ENCODE results near the gene COTL1. TPM values are rescaled to one million over a fixed set of nuclear protein-coding genes. Genes with fewer than 3 reads are reported as not detected.

The COTL1 gene
- total and polyA plus RNA-seq, 9 of the 15 experiments (the other 6 are each of a cell fraction or from before 2014, with no cell fraction given) = 27.7 to 185 (median 72.5) TPM

DNA sequence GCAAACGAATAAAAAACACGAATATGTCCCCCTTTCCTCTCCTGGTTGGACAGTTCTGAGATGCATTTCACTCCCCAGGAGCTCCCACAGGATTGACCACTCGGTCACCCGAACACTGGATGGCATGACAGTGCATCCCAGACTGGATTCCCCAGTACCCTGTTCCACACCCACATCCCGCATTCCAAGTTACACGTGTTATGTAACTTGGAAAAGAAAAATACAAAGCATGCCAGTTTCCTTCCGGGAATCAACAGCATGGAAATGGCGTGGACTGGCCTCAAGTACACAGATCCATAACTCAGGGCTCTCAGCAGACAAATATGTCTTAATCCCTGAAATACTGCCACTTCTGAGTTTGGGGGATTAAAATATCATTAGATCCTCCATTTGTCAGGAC is 17.8 kb upstream of the COTL1 start:
- H3K27me3 ChIP-seq (ENCODE audit: control insufficient read depth in 2 of 2, insufficient read depth in 2 of 2, low read length in 2 of 2) = peaks cover 4 to 6% of the 10 kb centered on the region in 2 experiments; a peak in 2 of 5 replicates
- CTCF ChIA-PET (ENCODE audit: low intra/inter-chr PET ratio) = interaction anchor here (1.1 kb wide), 1 partner anchor 13 kb away, joined by 4 read pairs; no protein-coding TSS in a partner anchor
- WGBS (ENCODE audit: insufficient coverage, low coverage, missing lambda C conversion rate) = 46% methylated on average over 8 of the region's 8 CpGs
- H4K20me1 ChIP-seq (replicated peaks; ENCODE audit: control insufficient read depth, insufficient read depth, low read length) = no peaks in the 10 kb centered on the region
- no peaks in the 10 kb centered on the region for H3K9me3 ChIP-seq (replicated peaks; ENCODE audit: control insufficient read depth, insufficient read depth, low read depth, low read length)
- no peak overlapping the region for H3K9ac ChIP-seq (ENCODE audit: insufficient read depth in 1 of 2, low read depth in 2 of 2, low read length in 2 of 2)
- no peaks in the 10 kb centered on the region for H3K9me1 ChIP-seq (ENCODE audit: control insufficient read depth, insufficient read depth, low read length)
- peaks cover 0 to 8% of the 10 kb centered on the region in 2 experiments; a peak in 2 of 5 replicates for H3K4me1 ChIP-seq (replicated peaks in 1 of 2; ENCODE audit: control insufficient read depth in 2 of 2, insufficient read depth in 2 of 2, low read length in 2 of 2)
- in situ Hi-C loops (cut with MboI) = no loop called here
- no peak overlapping the region for H3K4me2 ChIP-seq (ENCODE audit: insufficient read depth, low read length)
- TF ChIP-seq PURB (CRISPR knock-in tag; IDR thresholded peaks at IDR 0.05; ENCODE audit: low read depth) = no peak
- TF ChIP-seq RNF2 (IDR thresholded peaks at IDR 0.05) = no peak
- ATAC-seq (no peak), FAIRE-seq (no peak), DNase-seq (ENCODE audit: extremely low read depth in 1 of 4, low spot score in 3 of 4) (no peak)
- H3K4me3 ChIP-seq = no peak overlapping the region
- no peak overlapping the region for H3K27ac ChIP-seq (ENCODE audit: extremely low read depth, low read depth, low read length)
- POLR2A ChIA-PET = no interaction called here
- no peaks in the 10 kb centered on the region for H3K79me2 ChIP-seq (ENCODE audit: control insufficient read depth, insufficient read depth, low read length)
- no TSS peak for BruUV-seq (replicated peaks)
- H2AFZ ChIP-seq (ENCODE audit: low read depth, low read length) = no peak overlapping the region
- intact Hi-C loops (cut with micrococcal nuclease) = no loop called here
- no peaks in the 10 kb centered on the region for H3K36me3 ChIP-seq (ENCODE audit: control insufficient read depth, insufficient read depth, low read length)

DNA sequence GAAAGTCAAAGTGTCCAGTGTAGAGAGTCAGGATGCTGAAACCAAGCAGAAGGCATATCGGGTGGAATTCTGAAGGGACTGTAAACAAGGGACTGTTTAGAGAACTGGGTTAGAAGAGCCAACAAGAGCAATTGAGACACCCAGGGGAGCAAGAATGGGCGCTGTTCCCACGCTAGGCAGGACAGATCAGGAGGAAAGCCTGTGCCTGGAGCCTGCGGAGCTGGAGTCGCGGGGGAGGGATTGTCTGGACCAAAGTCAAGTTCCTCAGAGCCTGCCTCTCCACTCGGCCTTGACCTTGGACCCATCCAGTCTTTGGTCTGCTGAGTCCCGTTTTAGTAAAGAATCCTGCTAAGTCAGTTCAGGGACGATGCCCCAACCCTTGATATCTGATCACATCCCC is 15.7 kb upstream of the COTL1 start:
- Histone ChIP-seq H3K4me1 (replicated peaks in 1 of 2; ENCODE audit: control insufficient read depth in 2 of 2, insufficient read depth in 2 of 2, low read length in 2 of 2) (peaks cover 0 to 8% of the 10 kb centered on the region in 2 experiments; a peak in 2 of 5 replicates), H3K27me3 (ENCODE audit: control insufficient read depth in 2 of 2, insufficient read depth in 2 of 2, low read length in 2 of 2) (peaks cover 5 to 10% of the 10 kb centered on the region in 2 experiments; a peak in 2 of 5 replicates), H3K79me2 (ENCODE audit: control insufficient read depth, insufficient read depth, low read length) (no peaks in the 10 kb centered on the region), H2AFZ (ENCODE audit: low read depth, low read length) (no peak overlapping the region), H3K9me3 (replicated peaks; ENCODE audit: control insufficient read depth, insufficient read depth, low read depth, low read length) (no peaks in the 10 kb centered on the region), H3K36me3 (ENCODE audit: control insufficient read depth, insufficient read depth, low read length) (no peaks in the 10 kb centered on the region), H3K9me1 (ENCODE audit: control insufficient read depth, insufficient read depth, low read length) (no peaks in the 10 kb centered on the region), H3K4me3 (no peak overlapping the region), H3K27ac (ENCODE audit: extremely low read depth, low read depth, low read length) (no peak overlapping the region), H3K9ac (ENCODE audit: insufficient read depth in 1 of 2, low read depth in 2 of 2, low read length in 2 of 2) (peak overlapping the region in 1 of 2 experiments; percentile 79; a peak in 1 of 4 replicates), H4K20me1 (replicated peaks; ENCODE audit: control insufficient read depth, insufficient read depth, low read length) (no peaks in the 10 kb centered on the region), H3K4me2 (ENCODE audit: insufficient read depth, low read length) (no peak overlapping the region)
- POLR2A ChIA-PET = interaction anchor here (0.6 to 1.3 kb wide), 2 partner anchors 10 to 18 kb away, joined by 3 read pairs; no protein-coding TSS in a partner anchor
- BruUV-seq (replicated peaks) = no TSS peak
- in situ Hi-C loops (cut with MboI) = no loop called here
- ATAC-seq (peak; percentile 53), DNase-seq (ENCODE audit: extremely low read depth in 1 of 4, low spot score in 3 of 4) (no peak), FAIRE-seq (no peak)
- TF ChIP-seq ZNF830 (CRISPR knock-in tag; IDR thresholded peaks at IDR 0.05) (no peak), EGR1 (conservative IDR thresholded peaks at IDR 0.05) (0 out of 2 replicates have a peak, but pooled peaks have one; percentile 21), ESRRA (IDR thresholded peaks at IDR 0.05; ENCODE audit: borderline replicate concordance, low read depth) (peak; percentile 28; the same call in 1 of the 2 replicates), NFIC (IDR thresholded peaks at IDR 0.05) (peak; percentile 20; the same call in 1 of the 2 replicates)
- WGBS (ENCODE audit: insufficient coverage, low coverage, missing lambda C conversion rate) = 25% methylated on average over 9 of the region's 9 CpGs
- intact Hi-C loops (cut with micrococcal nuclease) = no loop called here
- CTCF ChIA-PET (ENCODE audit: low intra/inter-chr PET ratio) = interaction anchor here (0.5 to 0.7 kb wide), 2 partner anchors 10 to 72 kb away, joined by 3 read pairs; no protein-coding TSS in a partner anchor

Data from K562 (cell line).